Hepatocyte (in vitro differentiated cells): ENCODE results near the gene CHST11. TPM values are rescaled to one million over a fixed set of nuclear protein-coding genes. Genes with fewer than 3 reads are reported as not detected.

Experiments used
- DNase-seq: peaks from one replicate; pipeline ENCODE4 v3.0.0-alpha.2; 2016; ENCODE audit warnings: low spot score
- H2AFZ ChIP-seq: fragments of 200-600 bp; sonication (generic); 2 replicates; pipeline ENCODE4 v1.6.0; 2016; ENCODE audit warnings: antibody characterized with exemption, mild to moderate bottlenecking
- H3K27ac ChIP-seq: fragments of 200-600 bp; sonication (generic); 2 replicates; pipeline ENCODE4 v1.5.1; 2016; ENCODE audit warnings: mild to moderate bottlenecking
- H3K27me3 ChIP-seq: fragments of 200-600 bp; sonication (generic); 2 replicates; pipeline ENCODE4 v1.6.1; 2016
- H3K36me3 ChIP-seq: fragments of 200-600 bp; sonication (generic); replicated peaks from 2 replicates; pipeline ENCODE4 v1.5.1; 2016; ENCODE audit warnings: low read depth; ENCODE audit not compliant: insufficient read depth
- H3K4me1 ChIP-seq: fragments of 200-600 bp; sonication (generic); 2 replicates; pipeline ENCODE4 v1.5.1; 2016; ENCODE audit warnings: mild to moderate bottlenecking, moderate library complexity; ENCODE audit not compliant: insufficient read depth
- H3K4me2 ChIP-seq: fragments of 200-600 bp; sonication (generic); 2 replicates; pipeline ENCODE4 v1.6.0; 2016
- H3K4me3 ChIP-seq: fragments of 200-600 bp; sonication (generic); 2 replicates; pipeline ENCODE4 v1.5.1; 2016; ENCODE audit warnings: mild to moderate bottlenecking
- H3K79me2 ChIP-seq: fragments of 200-600 bp; sonication (generic); 2 replicates; pipeline ENCODE4 v1.6.0; 2017; ENCODE audit warnings: mild to moderate bottlenecking
- H3K9me2 ChIP-seq: fragments of 200-600 bp; sonication (generic); replicated peaks from 2 replicates; pipeline ENCODE4 v1.6.0; 2017; ENCODE audit warnings: mild to moderate bottlenecking; ENCODE audit not compliant: insufficient read depth
- H3K9me3 ChIP-seq: fragments of 200-600 bp; sonication (generic); 2 replicates; pipeline ENCODE4 v1.5.1; 2016; ENCODE audit warnings: low read depth, mild to moderate bottlenecking
- H4K20me1 ChIP-seq: fragments of 200-600 bp; sonication (generic); 2 replicates; pipeline ENCODE4 v1.6.0; 2016; ENCODE audit warnings: mild to moderate bottlenecking; ENCODE audit not compliant: insufficient read depth, poor library complexity, severe bottlenecking
- CTCF ChIP-seq: fragments of 200-600 bp; sonication (generic); IDR thresholded peaks from 2 replicates; pipeline ENCODE4 v1.5.1; 2016; ENCODE audit warnings: antibody characterized with exemption, mild to moderate bottlenecking; ENCODE audit not compliant: poor library complexity
- EZH2 ChIP-seq: fragments of 200-600 bp; sonication (generic); IDR thresholded peaks from 2 replicates; pipeline ENCODE4 v1.6.1; 2016; ENCODE audit warnings: antibody characterized with exemption, mild to moderate bottlenecking, borderline replicate concordance
- EZH2phosphoT487 ChIP-seq: fragments of 200-600 bp; sonication (generic); IDR thresholded peaks from one replicate; pipeline ENCODE4 v1.6.1; 2018; ENCODE audit warnings: antibody characterized with exemption, mild to moderate bottlenecking, low read depth, moderate library complexity; ENCODE audit not compliant: unreplicated experiment, severe bottlenecking
- WGBS: methylation state at CpG from one replicate; pipeline ENCODE4 v1.1.6; 2016; ENCODE audit warnings: low lambda C conversion rate; ENCODE audit errors: missing lambda C conversion rate; 5-methylcytosine and 5-hydroxymethylcytosine counted together
- polyA plus RNA-seq: library from polyadenylated mRNA; unstranded; fragments of >200 nt; fragmentation: Nextera tagmentation; extraction: Ambion mirVana; gene quantifications from 2 replicates; pipeline ENCODE4 v1.2.1, GENCODE V29; 2016
- total RNA-seq: library from RNA; depleted of rRNA; stranded (reverse); fragments of >200 nt; gene quantifications from 2 replicates; pipeline ENCODE4 v1.2.3, GENCODE V29; 2014

The CHST11 gene
- total and polyA plus RNA-seq, 2 experiments from 2014 or later: 5.2 to 8.9 TPM

GRCh38 chr12:104515899-104516298 is 59.2 kb downstream of the CHST11 start:
- TF ChIP-seq CTCF (no peak), EZH2 (no peak), EZH2phosphoT487 (no peak)
- Histone ChIP-seq H3K27me3 (no peaks in the 10 kb centered on the region), H3K9me2 (no peaks in the 10 kb centered on the region), H3K9me3 (no peaks in the 10 kb centered on the region), H2AFZ (no peak overlapping the region), H4K20me1 (no peaks in the 10 kb centered on the region), H3K36me3 (no peaks in the 10 kb centered on the region), H3K4me2 (no peak overlapping the region), H3K4me3 (no peak overlapping the region), H3K27ac (no peak overlapping the region), H3K79me2 (peaks cover 5% of the 10 kb centered on the region), H3K4me1 (no peaks in the 10 kb centered on the region)
- WGBS: 39% methylated on average over 1 of the region's 1 CpG
- no peak for DNase-seq

GRCh38 chr12:104516821-104517220 is 60.1 kb downstream of the CHST11 start:
- Histone ChIP-seq H3K9me2 (no peaks in the 10 kb centered on the region), H2AFZ (no peak overlapping the region), H3K36me3 (no peaks in the 10 kb centered on the region), H3K9me3 (no peaks in the 10 kb centered on the region), H3K4me2 (no peak overlapping the region), H3K27ac (no peak overlapping the region), H3K79me2 (peaks cover 5% of the 10 kb centered on the region), H3K27me3 (no peaks in the 10 kb centered on the region), H4K20me1 (no peaks in the 10 kb centered on the region), H3K4me1 (no peaks in the 10 kb centered on the region), H3K4me3 (no peak overlapping the region)
- 79% methylated on average over 1 of the region's 1 CpG for WGBS
- TF ChIP-seq EZH2 (no peak), EZH2phosphoT487 (no peak), CTCF (no peak)
- no peak for DNase-seq

GRCh38 chr12:104517880-104518279 is 61.1 kb downstream of the CHST11 start:
- Histone ChIP-seq H3K4me3 (no peak overlapping the region), H3K79me2 (peaks cover 7% of the 10 kb centered on the region), H3K27ac (no peak overlapping the region), H3K4me1 (peaks cover 1% of the 10 kb centered on the region), H3K27me3 (no peaks in the 10 kb centered on the region), H3K9me3 (no peaks in the 10 kb centered on the region), H3K36me3 (no peaks in the 10 kb centered on the region), H3K4me2 (no peak overlapping the region), H2AFZ (no peak overlapping the region), H3K9me2 (no peaks in the 10 kb centered on the region), H4K20me1 (no peaks in the 10 kb centered on the region)
- TF ChIP-seq CTCF (no peak), EZH2 (no peak), EZH2phosphoT487 (no peak)
- 96% methylated on average over 10 of the region's 10 CpGs for WGBS
- no peak for DNase-seq
